GM12873 (cell line): ENCODE results near the gene CEP350.

Experiments
- TF ChIP-seq, protein P1 (sequence below): IDR thresholded peaks from 2 replicates; pipeline ENCODE4 v1.5.1; 2012; ENCODE audit warnings: low read depth, mild to moderate bottlenecking, moderate library complexity, low read length, control low read depth; ENCODE audit not compliant: insufficient read depth; ENCODE audit errors: missing control alignments

CEP350 gene

DNA sequence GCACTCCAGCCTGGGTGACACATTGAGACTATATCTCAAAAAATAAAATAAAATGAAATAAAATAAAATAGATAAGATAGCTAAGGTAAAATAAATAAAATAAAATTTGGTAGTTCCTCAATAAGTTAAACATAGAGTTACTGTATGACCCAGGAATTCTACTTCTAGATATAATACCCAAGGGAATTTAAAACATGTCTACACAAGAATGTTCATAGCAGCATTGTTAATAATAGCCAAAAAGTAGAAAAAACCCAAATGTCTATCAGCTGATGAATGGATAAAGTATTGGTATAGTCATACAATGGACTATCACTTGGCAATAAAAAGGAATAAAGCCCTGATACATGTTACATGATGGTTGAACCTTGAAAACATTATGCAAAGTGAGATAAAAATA, 47.8 kb downstream of the CEP350 start:
- TF ChIP-seq, protein P1, sequence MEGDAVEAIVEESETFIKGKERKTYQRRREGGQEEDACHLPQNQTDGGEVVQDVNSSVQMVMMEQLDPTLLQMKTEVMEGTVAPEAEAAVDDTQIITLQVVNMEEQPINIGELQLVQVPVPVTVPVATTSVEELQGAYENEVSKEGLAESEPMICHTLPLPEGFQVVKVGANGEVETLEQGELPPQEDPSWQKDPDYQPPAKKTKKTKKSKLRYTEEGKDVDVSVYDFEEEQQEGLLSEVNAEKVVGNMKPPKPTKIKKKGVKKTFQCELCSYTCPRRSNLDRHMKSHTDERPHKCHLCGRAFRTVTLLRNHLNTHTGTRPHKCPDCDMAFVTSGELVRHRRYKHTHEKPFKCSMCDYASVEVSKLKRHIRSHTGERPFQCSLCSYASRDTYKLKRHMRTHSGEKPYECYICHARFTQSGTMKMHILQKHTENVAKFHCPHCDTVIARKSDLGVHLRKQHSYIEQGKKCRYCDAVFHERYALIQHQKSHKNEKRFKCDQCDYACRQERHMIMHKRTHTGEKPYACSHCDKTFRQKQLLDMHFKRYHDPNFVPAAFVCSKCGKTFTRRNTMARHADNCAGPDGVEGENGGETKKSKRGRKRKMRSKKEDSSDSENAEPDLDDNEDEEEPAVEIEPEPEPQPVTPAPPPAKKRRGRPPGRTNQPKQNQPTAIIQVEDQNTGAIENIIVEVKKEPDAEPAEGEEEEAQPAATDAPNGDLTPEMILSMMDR, result no peak

GRCh38 chr1:180003026-180003695, 48.6 kb downstream of the CEP350 start:
- TF ChIP-seq, protein P1, result no peak

DNA sequence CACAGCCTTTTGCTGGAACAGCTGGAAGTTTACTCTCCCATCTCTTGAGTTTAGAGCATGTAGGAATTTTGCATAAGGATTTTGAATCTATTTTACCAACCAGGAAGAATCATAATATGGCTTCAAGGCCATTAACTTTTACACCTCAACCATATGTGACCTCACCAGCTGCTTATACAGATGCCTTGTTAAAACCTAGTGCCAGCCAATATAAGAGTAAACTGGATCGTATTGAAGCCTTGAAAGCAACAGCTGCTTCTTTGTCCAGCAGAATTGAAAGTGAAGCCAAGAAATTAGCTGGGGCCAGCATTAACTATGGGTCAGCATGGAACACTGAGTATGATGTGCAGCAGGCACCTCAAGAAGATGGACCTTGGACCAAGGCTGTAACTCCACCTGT, 65.4 kb downstream of the CEP350 start:
- TF ChIP-seq, protein P1, result no peak

DNA sequence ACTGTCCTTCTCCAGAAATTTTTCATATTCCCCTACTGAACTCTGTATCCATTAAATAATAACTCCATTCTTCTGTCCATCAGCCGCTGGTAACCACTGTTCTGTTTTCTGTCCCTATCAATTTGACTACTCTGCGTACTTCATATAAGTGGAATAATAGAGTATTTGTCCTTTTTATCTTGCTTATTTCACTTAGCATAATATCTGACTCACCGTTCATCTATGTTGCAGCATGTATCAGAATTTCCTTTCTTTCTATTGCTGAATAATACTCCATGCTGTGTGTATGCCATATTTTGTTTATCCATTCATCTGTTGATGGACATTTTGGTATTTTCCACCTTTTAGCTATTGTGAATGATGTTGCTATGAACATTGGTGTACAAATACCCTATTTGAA, 71.9 kb downstream of the CEP350 start:
- TF ChIP-seq, protein P1, result no peak

DNA sequence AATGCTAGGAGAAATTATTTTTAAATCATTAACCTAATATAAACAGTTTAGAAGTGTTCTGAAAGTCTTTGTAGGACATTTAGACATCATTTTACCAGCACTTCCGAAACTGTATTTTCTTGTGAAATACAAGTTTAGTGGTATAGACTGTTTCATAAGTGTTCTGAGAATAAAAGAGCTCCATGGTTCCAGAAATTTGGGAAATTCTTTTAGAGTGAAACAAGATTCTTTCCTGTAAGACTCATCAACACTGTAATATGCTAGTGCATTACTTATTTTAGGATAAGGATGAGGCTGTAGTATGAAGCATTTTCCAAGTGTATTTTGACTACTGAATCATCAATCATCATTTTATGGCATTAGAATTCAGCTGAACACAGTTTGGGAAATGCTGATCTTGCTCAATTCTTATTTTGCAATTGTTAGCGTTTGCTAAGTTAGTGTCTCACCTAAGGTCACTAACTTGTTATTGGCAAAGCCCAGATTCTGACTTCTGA, 73.4 kb downstream of the CEP350 start:
- TF ChIP-seq, protein P1, result no peak

DNA sequence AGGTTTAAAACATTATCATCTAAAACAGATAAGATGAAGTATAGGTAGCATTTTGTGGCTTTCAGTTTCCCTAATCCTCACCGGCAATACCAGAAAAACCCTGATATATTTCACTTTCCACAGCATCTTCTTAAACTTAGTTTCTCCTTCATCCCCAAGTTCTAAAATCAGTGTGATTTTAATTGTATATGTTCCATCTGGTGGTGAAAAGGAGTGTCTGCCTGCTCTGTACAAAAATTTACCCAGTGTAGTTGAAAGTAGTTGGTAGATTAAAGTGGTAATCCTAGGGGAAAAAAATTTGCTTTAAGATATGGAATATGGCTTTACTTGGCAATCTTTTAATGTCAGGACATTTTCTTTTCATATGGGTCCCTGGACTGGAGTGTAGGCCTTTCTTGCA, 74.3 kb downstream of the CEP350 start:
- TF ChIP-seq, protein P1, result peak; percentile 22

GRCh38 chr1:180029524-180030135, 75.0 kb downstream of the CEP350 start:
- TF ChIP-seq, protein P1, result no peak
